Caco-2 (cell line): ENCODE measurements around the gene C11orf54. TPM values are rescaled to one million over a fixed set of nuclear protein-coding genes. Genes with fewer than 3 reads are reported as not detected.
"Not testable (repeated sequence)": the region's sequence is repeated elsewhere in the genome, so short reads cannot be mapped to it uniquely, and the experiment has no call there.

Source experiments
- BruUV-seq: library from RNA; stranded (reverse); fragments of 400-500 nt; replicated peaks from 2 replicates; lab custom pipeline; 2021; lab: Mats Ljungman, UMichigan
- CTCF ChIA-PET: fragments of 300-600 bp; sonication (Branson Sonifier 250); formaldehyde crosslinking; loops from one replicate; lab custom pipeline; 2022; ENCODE audit warnings: antibody characterized with exemption; lab: Charles Lee
- POLR2A ChIA-PET: fragments of 300-600 bp; sonication (Branson Sonifier 250); formaldehyde crosslinking; loops from one replicate; lab custom pipeline; 2022; ENCODE audit warnings: antibody characterized with exemption; lab: Charles Lee
- DNase-seq, 2 experiments: peaks; one replicate each; pipeline versions ENCODE4 v3.0.0 to v3.0.0-alpha.2; 2020 to 2022
- H3K27me3 ChIP-seq: replicated peaks from 2 replicates; pipeline ENCODE4 v1.6.0; 2011; ENCODE audit warnings: low read length; ENCODE audit not compliant: control insufficient read depth, insufficient read depth
- H3K36me3 ChIP-seq: 2 replicates; pipeline ENCODE4 v1.5.1; 2011; ENCODE audit warnings: low read length; ENCODE audit not compliant: control insufficient read depth, insufficient read depth
- H3K4me1 ChIP-seq: fragments of 250-450 bp; sonication (Bioruptor Pico); 2 replicates; pipeline ENCODE4 v1.5.1; 2020; ENCODE audit warnings: mild to moderate bottlenecking
- H3K4me3 ChIP-seq: 2 replicates; pipeline ENCODE4 v1.5.1; 2011; ENCODE audit warnings: low read depth, mild to moderate bottlenecking, control low read depth, low read length
- H3K9me3 ChIP-seq: fragments of 250-450 bp; sonication (Bioruptor Pico); 2 replicates; pipeline ENCODE4 v1.5.1; 2020; ENCODE audit warnings: mild to moderate bottlenecking, moderate library complexity
- H3K27ac Mint-ChIP-seq: one replicate; pipeline ENCODE4 v1.8.0; 2022; ENCODE audit warnings: mixed read lengths; ENCODE audit not compliant: unreplicated experiment
- H3K27me3 Mint-ChIP-seq: one replicate; pipeline ENCODE4 v1.8.0; 2022; ENCODE audit warnings: mixed read lengths; ENCODE audit not compliant: insufficient read depth, unreplicated experiment
- H3K36me3 Mint-ChIP-seq: one replicate; pipeline ENCODE4 v1.8.0; 2022; ENCODE audit warnings: mild to moderate bottlenecking, mixed read lengths; ENCODE audit not compliant: insufficient read depth, unreplicated experiment
- H3K4me1 Mint-ChIP-seq: one replicate; pipeline ENCODE4 v1.8.0; 2022; ENCODE audit warnings: low read depth, mixed read lengths; ENCODE audit not compliant: unreplicated experiment
- H3K4me3 Mint-ChIP-seq: one replicate; pipeline ENCODE4 v1.8.0; 2022; ENCODE audit warnings: mild to moderate bottlenecking, moderate library complexity, mixed read lengths; ENCODE audit not compliant: unreplicated experiment
- H3K9me3 Mint-ChIP-seq: one replicate; pipeline ENCODE4 v1.8.0; 2022; ENCODE audit warnings: mixed read lengths; ENCODE audit not compliant: unreplicated experiment
- CTCF ChIP-seq, 2 experiments: fragments of 200-600 bp in 1 of 2; IDR thresholded peaks; 1 replicate in 1 of 2; 2 replicates in 1 of 2; pipeline versions ENCODE4 v1.5.1 to v1.8.0; 2011 to 2022; ENCODE audit warnings: antibody characterized with exemption in 1 of 2, control low read depth in 1 of 2, inconsistent platforms in 1 of 2, low read depth in 1 of 2, low read length in 1 of 2, mild to moderate bottlenecking in 1 of 2, moderate library complexity in 1 of 2; ENCODE audit not compliant: insufficient read depth in 1 of 2, severe bottlenecking in 1 of 2, unreplicated experiment in 1 of 2
- intact Hi-C: fragments of 100-400 bp; cut with micrococcal nuclease; formaldehyde crosslinking; loops from one replicate; pipeline ENCODE4 v1.10.0; 2022; ENCODE audit not compliant: unreplicated experiment
- total RNA-seq: library from RNA; stranded (reverse); gene quantifications from 2 replicates; pipeline ENCODE4 v1.2.3, GENCODE V29; 2022

The C11orf54 gene
- total RNA-seq, 1 experiment from 2014 or later: 20.7 TPM

- no TSS peak for BruUV-seq
- Histone ChIP-seq H3K4me3 (no peak overlapping the region), H3K27me3 (no peaks in the 10 kb centered on the region), H3K4me1 (peaks cover 18% of the 10 kb centered on the region), H3K36me3 (peaks cover 4% of the 10 kb centered on the region; the same call in 1 of the 2 replicates), H3K9me3 (peaks cover 7% of the 10 kb centered on the region)
- H3K27me3 Mint-ChIP-seq: no peaks in the 10 kb centered on the region
- H3K9me3 Mint-ChIP-seq: no peaks in the 10 kb centered on the region
- ChIA-PET POLR2A (interaction anchor here (0.7 kb wide), 1 partner anchor 10 kb away, joined by 3 read pairs; the partner anchor contains the start of gene MED17), CTCF (no interaction called here)
- no peak for DNase-seq
- no peak overlapping the region for H3K4me3 Mint-ChIP-seq
- peaks cover 53% of the 10 kb centered on the region for H3K36me3 Mint-ChIP-seq
- intact Hi-C loops: no loop called here
- H3K27ac Mint-ChIP-seq: no peak overlapping the region
- peaks cover 22% of the 10 kb centered on the region for H3K4me1 Mint-ChIP-seq
- no peak for TF ChIP-seq CTCF (IDR thresholded peaks at IDR 0.05; ENCODE audit: insufficient read depth in 1 of 2, low read depth in 1 of 2, low read length in 1 of 2, severe bottlenecking in 1 of 2, unreplicated experiment in 1 of 2)
Observed at GRCh38 chr11:93773601-93774200, 32.2 kb downstream of the C11orf54 start.

- peaks cover 13% of the 10 kb centered on the region for H3K4me1 ChIP-seq
- POLR2A ChIA-PET: interaction anchor here (0.7 kb wide), 1 partner anchor 10 kb away, joined by 3 read pairs; the partner anchor contains the start of gene MED17
- peak overlapping the region; percentile 23 for H3K27ac Mint-ChIP-seq
- intact Hi-C loops, H3K4me3 Mint-ChIP-seq, H3K27me3 Mint-ChIP-seq, H3K36me3 ChIP-seq, H3K9me3 Mint-ChIP-seq, H3K4me3 ChIP-seq, CTCF ChIA-PET, H3K27me3 ChIP-seq, H3K9me3 ChIP-seq, BruUV-seq, DNase-seq: not testable (repeated sequence)
- peaks cover 44% of the 10 kb centered on the region for H3K36me3 Mint-ChIP-seq
- H3K4me1 Mint-ChIP-seq: peaks cover 14% of the 10 kb centered on the region
Observed at GRCh38 chr11:93774560-93774959, 33.1 kb downstream of the C11orf54 start.

GRCh38 chr11:93775289-93775688 is 33.8 kb downstream of the C11orf54 start:
- Histone ChIP-seq H3K4me3 (no peak overlapping the region), H3K36me3 (peaks cover 4% of the 10 kb centered on the region; the same call in 1 of the 2 replicates), H3K27me3 (no peaks in the 10 kb centered on the region), H3K4me1 (peaks cover 5% of the 10 kb centered on the region), H3K9me3 (peaks cover 7% of the 10 kb centered on the region)
- ChIA-PET CTCF (no interaction called here), POLR2A (interaction anchor here (0.7 to 1.1 kb wide), 2 partner anchors 9 to 830 kb away, joined by 3 to 4 read pairs; partner anchors contain the start of gene MED17)
- no peak overlapping the region for H3K4me3 Mint-ChIP-seq
- H3K27me3 Mint-ChIP-seq: no peaks in the 10 kb centered on the region
- peak in 1 of 2 experiments; percentile 34 for TF ChIP-seq CTCF (IDR thresholded peaks at IDR 0.05; ENCODE audit: insufficient read depth in 1 of 2, low read depth in 1 of 2, low read length in 1 of 2, severe bottlenecking in 1 of 2, unreplicated experiment in 1 of 2)
- peak in 1 of 2 experiments; percentile 49 for DNase-seq
- peaks cover 8% of the 10 kb centered on the region for H3K4me1 Mint-ChIP-seq
- intact Hi-C loops: no loop called here
- no peaks in the 10 kb centered on the region for H3K9me3 Mint-ChIP-seq
- no TSS peak for BruUV-seq
- H3K27ac Mint-ChIP-seq: no peak overlapping the region
- peaks cover 37% of the 10 kb centered on the region for H3K36me3 Mint-ChIP-seq
